Measurements from ENCODE around the gene RAB25. TPM values are rescaled to one million over a fixed set of nuclear protein-coding genes. Genes with fewer than 3 reads are reported as not detected.

RAB25 gene
- total RNA-seq, 3 donors from 2014 or later (not counting 1 experiment from before 2014, with no cell fraction given), result 0.82 TPM; not detected in 2

DNA sequence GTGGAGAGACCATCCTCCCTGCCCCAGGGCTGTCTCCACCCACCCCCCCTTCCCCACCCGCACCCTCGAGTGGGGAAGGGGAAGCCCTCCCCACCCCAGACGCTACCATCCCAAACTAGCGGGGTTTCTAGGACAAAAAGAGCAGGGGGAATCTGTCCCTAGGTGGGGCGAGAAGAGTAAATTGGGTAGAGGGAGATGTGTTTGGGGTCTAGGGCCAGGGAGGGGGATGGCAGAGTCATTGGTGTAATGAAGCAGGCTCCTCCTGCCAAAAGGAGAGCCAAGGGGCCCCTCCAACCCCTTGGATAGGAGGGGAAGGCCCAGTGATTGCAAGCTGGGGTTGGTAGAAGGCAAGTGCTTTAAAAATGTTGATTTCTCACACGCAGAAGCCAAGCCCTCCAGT lies 11.3 kb downstream of the RAB25 start:
- H3K27ac ChIP-seq (ENCODE audit: low read length), result no peak overlapping the region
- no peaks in the 10 kb centered on the region for H3K36me3 ChIP-seq (ENCODE audit: control insufficient read depth, insufficient read depth, low read length)
- peaks cover 16% of the 10 kb centered on the region for H3K4me1 ChIP-seq (ENCODE audit: control insufficient read depth, insufficient read depth, low read length)
- Mint-ChIP-seq H3K27me3 (ENCODE audit: low read depth in 2 of 2) (peaks cover 0 to 7% of the 10 kb centered on the region in 2 donors), H3K4me1 (peaks cover 0 to 8% of the 10 kb centered on the region in 2 donors), H3K9me3 (no peaks in the 10 kb centered on the region), H3K36me3 (no peaks in the 10 kb centered on the region), H3K27ac (no peak overlapping the region), H3K4me3 (no peak overlapping the region)
- no peak overlapping the region for H3K4me3 ChIP-seq (ENCODE audit: low read length)
- 92% methylated on average over 3 of the region's 6 CpGs for WGBS (ENCODE audit: insufficient coverage)
- no peak for DNase-seq
- no peaks in the 10 kb centered on the region for H3K27me3 ChIP-seq (ENCODE audit: control insufficient read depth, insufficient read depth, low read length)
- intact Hi-C loops (cut with micrococcal nuclease), result no loop called here
- ATAC-seq, result no peak
- TF ChIP-seq, protein P1, sequence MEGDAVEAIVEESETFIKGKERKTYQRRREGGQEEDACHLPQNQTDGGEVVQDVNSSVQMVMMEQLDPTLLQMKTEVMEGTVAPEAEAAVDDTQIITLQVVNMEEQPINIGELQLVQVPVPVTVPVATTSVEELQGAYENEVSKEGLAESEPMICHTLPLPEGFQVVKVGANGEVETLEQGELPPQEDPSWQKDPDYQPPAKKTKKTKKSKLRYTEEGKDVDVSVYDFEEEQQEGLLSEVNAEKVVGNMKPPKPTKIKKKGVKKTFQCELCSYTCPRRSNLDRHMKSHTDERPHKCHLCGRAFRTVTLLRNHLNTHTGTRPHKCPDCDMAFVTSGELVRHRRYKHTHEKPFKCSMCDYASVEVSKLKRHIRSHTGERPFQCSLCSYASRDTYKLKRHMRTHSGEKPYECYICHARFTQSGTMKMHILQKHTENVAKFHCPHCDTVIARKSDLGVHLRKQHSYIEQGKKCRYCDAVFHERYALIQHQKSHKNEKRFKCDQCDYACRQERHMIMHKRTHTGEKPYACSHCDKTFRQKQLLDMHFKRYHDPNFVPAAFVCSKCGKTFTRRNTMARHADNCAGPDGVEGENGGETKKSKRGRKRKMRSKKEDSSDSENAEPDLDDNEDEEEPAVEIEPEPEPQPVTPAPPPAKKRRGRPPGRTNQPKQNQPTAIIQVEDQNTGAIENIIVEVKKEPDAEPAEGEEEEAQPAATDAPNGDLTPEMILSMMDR (IDR thresholded peaks at IDR 0.05), result no peak
- no peaks in the 10 kb centered on the region for H3K9me3 ChIP-seq (ENCODE audit: control insufficient read depth, insufficient read depth, low read length)

DNA sequence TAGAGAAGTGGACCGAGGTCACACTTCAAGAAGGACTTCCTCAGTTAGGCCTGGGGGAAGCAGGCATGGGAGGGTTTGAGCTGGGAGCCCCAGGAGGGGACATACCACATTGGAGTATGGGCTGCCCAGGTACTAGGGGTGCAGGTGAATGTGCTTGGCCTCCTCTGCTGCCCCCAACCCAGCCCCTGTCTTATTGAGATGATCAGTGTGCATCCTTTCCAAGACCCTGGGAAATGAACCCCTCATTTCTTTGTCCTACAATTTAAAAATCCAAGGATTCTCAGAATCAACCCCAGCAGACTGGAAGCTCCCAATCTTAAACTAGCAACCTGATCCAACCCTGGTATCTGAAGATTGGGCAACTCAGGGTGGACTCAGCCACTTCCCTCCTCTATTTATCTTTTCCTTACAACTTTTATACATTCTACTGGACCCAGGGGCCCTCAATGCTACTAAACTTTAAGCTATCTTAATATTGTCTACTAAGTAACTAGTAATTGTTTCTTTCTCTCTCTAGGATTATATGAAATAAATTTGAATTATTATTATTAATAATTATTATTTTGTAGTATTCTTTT lies 12.2 kb downstream of the RAB25 start:
- H3K27ac ChIP-seq (ENCODE audit: low read length), result no peak overlapping the region
- TF ChIP-seq, protein P1 (IDR thresholded peaks at IDR 0.05), result no peak
- ATAC-seq (no peak), DNase-seq (no peak)
- no peak overlapping the region for H3K27ac Mint-ChIP-seq
- H3K9me3 Mint-ChIP-seq, result no peaks in the 10 kb centered on the region
- no peaks in the 10 kb centered on the region for H3K36me3 Mint-ChIP-seq
- peaks cover 0 to 7% of the 10 kb centered on the region in 2 donors for H3K27me3 Mint-ChIP-seq (ENCODE audit: low read depth in 2 of 2)
- no peak overlapping the region for H3K4me3 Mint-ChIP-seq
- WGBS (ENCODE audit: insufficient coverage), result 40% methylated on average over 1 of the region's 1 CpG
- intact Hi-C loops (cut with micrococcal nuclease), result no loop called here
- H3K27me3 ChIP-seq (ENCODE audit: control insufficient read depth, insufficient read depth, low read length), result no peaks in the 10 kb centered on the region
- H3K4me3 ChIP-seq (ENCODE audit: low read length), result no peak overlapping the region
- no peaks in the 10 kb centered on the region for H3K9me3 ChIP-seq (ENCODE audit: control insufficient read depth, insufficient read depth, low read length)
- peaks cover 0 to 8% of the 10 kb centered on the region in 2 donors for H3K4me1 Mint-ChIP-seq
- no peaks in the 10 kb centered on the region for H3K36me3 ChIP-seq (ENCODE audit: control insufficient read depth, insufficient read depth, low read length)
- peaks cover 16% of the 10 kb centered on the region for H3K4me1 ChIP-seq (ENCODE audit: control insufficient read depth, insufficient read depth, low read length)

DNA sequence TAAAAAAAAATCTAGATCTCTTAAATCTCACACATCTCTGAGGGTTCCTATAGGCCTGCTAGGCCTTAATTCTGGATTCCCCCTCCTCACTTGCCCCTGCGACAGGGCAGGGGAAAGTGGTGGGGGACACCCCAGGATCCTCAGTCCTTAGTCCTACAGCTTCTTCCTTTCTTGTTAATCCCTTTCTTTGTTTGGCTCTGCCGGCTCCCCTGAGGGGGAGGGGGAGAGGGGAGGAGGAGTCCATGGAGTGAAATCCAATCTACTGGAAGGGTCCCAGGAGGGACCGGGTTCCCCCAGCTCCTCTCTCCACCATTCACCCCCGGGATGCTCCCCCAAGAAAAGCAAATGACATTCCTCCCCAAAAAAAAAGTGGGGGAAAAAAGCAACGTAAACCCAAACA lies 12.8 kb downstream of the RAB25 start:
- WGBS (ENCODE audit: insufficient coverage), result 95% methylated on average over 2 of the region's 5 CpGs
- H3K4me3 Mint-ChIP-seq, result no peak overlapping the region
- H3K27me3 Mint-ChIP-seq (ENCODE audit: low read depth in 2 of 2), result peaks cover 0 to 7% of the 10 kb centered on the region in 2 donors
- no peak for DNase-seq
- peaks cover 16% of the 10 kb centered on the region for H3K4me1 ChIP-seq (ENCODE audit: control insufficient read depth, insufficient read depth, low read length)
- no peak for ATAC-seq
- H3K9me3 ChIP-seq (ENCODE audit: control insufficient read depth, insufficient read depth, low read length), result no peaks in the 10 kb centered on the region
- no peaks in the 10 kb centered on the region for H3K9me3 Mint-ChIP-seq
- no peak overlapping the region for H3K27ac Mint-ChIP-seq
- H3K27ac ChIP-seq (ENCODE audit: low read length), result no peak overlapping the region
- H3K4me1 Mint-ChIP-seq, result peaks cover 0 to 8% of the 10 kb centered on the region in 2 donors
- intact Hi-C loops (cut with micrococcal nuclease), result no loop called here
- H3K36me3 ChIP-seq (ENCODE audit: control insufficient read depth, insufficient read depth, low read length), result no peaks in the 10 kb centered on the region
- no peak overlapping the region for H3K4me3 ChIP-seq (ENCODE audit: low read length)
- no peaks in the 10 kb centered on the region for H3K36me3 Mint-ChIP-seq
- TF ChIP-seq, protein P1 (IDR thresholded peaks at IDR 0.05), result no peak
- no peaks in the 10 kb centered on the region for H3K27me3 ChIP-seq (ENCODE audit: control insufficient read depth, insufficient read depth, low read length)

DNA sequence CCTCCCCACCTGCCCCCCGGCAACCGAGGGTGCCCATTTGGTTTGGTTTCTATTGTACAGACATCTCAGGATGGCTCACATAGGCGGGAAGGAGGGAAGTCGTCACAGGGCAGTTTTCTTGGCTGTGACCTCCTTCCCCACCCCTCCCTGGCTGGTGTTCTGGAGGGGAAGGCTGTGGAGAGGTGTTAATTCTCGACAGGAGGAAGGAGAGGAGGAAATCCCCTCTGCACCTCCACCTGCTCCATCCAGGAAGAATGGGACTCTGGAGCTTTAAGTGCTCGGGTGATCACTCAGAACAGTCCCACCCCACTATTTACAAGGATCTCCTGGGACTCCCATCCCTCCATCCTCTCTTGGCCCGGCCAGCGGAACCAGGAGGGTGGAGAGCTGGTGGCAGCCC lies 13.7 kb downstream of the RAB25 start:
- Mint-ChIP-seq H3K36me3 (no peaks in the 10 kb centered on the region), H3K4me1 (peaks cover 0 to 8% of the 10 kb centered on the region in 2 donors), H3K4me3 (no peak overlapping the region), H3K9me3 (no peaks in the 10 kb centered on the region), H3K27me3 (ENCODE audit: low read depth in 2 of 2) (peaks cover 0 to 8% of the 10 kb centered on the region in 2 donors), H3K27ac (no peak overlapping the region)
- no peak overlapping the region for H3K27ac ChIP-seq (ENCODE audit: low read length)
- H3K9me3 ChIP-seq (ENCODE audit: control insufficient read depth, insufficient read depth, low read length), result no peaks in the 10 kb centered on the region
- no peaks in the 10 kb centered on the region for H3K27me3 ChIP-seq (ENCODE audit: control insufficient read depth, insufficient read depth, low read length)
- no peak for ATAC-seq
- DNase-seq, result no peak
- peaks cover 16% of the 10 kb centered on the region for H3K4me1 ChIP-seq (ENCODE audit: control insufficient read depth, insufficient read depth, low read length)
- WGBS (ENCODE audit: insufficient coverage), result 95% methylated on average over 3 of the region's 8 CpGs
- H3K36me3 ChIP-seq (ENCODE audit: control insufficient read depth, insufficient read depth, low read length), result no peaks in the 10 kb centered on the region
- intact Hi-C loops (cut with micrococcal nuclease), result no loop called here
- TF ChIP-seq, protein P1 (IDR thresholded peaks at IDR 0.05), result no peak
- no peak overlapping the region for H3K4me3 ChIP-seq (ENCODE audit: low read length)
